AG04450 (cell line): ENCODE results near the gene TRIM7. TPM values are rescaled to one million over a fixed set of nuclear protein-coding genes. Genes with fewer than 3 reads are reported as not detected.
A peak's percentile ranks its signal among the peaks of the same experiment; 100 is the strongest.

Experiments used
- CTCF ChIA-PET: fragments of 300-600, 350-600 bp; formaldehyde crosslinking; extraction: SDS; loops from one replicate; lab custom pipeline; 2022; ENCODE audit warnings: antibody characterized with exemption, inconsistent platforms; lab: Charles Lee
- POLR2A ChIA-PET: fragments of 350-600 bp; formaldehyde crosslinking; extraction: SDS; loops from one replicate; lab custom pipeline; 2021; ENCODE audit warnings: antibody characterized with exemption, inconsistent platforms; lab: Yijun Ruan, JAX
- DNase-seq: peaks from one replicate; pipeline ENCODE4 v3.0.0-alpha.2; 2011; ENCODE audit warnings: low read depth, low spot score
- H3K27ac ChIP-seq: one replicate; pipeline ENCODE4 v1.5.1; 2012; ENCODE audit warnings: low read depth, low read length, control low read depth
- H3K27me3 ChIP-seq: one replicate; pipeline ENCODE4 v1.6.0; 2012; ENCODE audit warnings: low read length; ENCODE audit not compliant: control insufficient read depth, insufficient read depth
- H3K4me3 ChIP-seq: 2 replicates; pipeline ENCODE4 v1.5.1; 2011; ENCODE audit warnings: mild to moderate bottlenecking, low read depth, low read length, control low read depth
- H3K9me3 ChIP-seq: 2 replicates; pipeline ENCODE4 v1.5.1; 2012; ENCODE audit warnings: low read length; ENCODE audit not compliant: control insufficient read depth, insufficient read depth
- polyA plus RNA-seq: library from polyadenylated mRNA; depleted of rRNA; stranded (reverse); fragments of >200 nt; gene quantifications from 2 replicates; pipeline ENCODE4 v1.2.3, GENCODE V29; 2011
- TF ChIP-seq, protein P1 (sequence below): IDR thresholded peaks from 2 replicates; pipeline ENCODE4 v1.5.1; 2011; ENCODE audit warnings: low read depth, low read length, control low read depth, inconsistent platforms

TRIM7 gene
- polyA plus RNA-seq, 1 experiment, result 1.1 TPM

GRCh38 chr5:181235689-181236366 is 30.8 kb upstream of the TRIM7 start:
- Histone ChIP-seq H3K27ac (peak overlapping the region; percentile 39), H3K27me3 (no peaks in the 10 kb centered on the region), H3K9me3 (no peaks in the 10 kb centered on the region), H3K4me3 (no peak overlapping the region)
- ChIA-PET CTCF (no interaction called here), POLR2A (interaction anchor here (0.7 to 2.8 kb wide), 4 partner anchors 8 to 29 kb away, joined by 3 to 15 read pairs (median 5); partner anchors contain the start of genes RACK1 and TRIM41)
- TF ChIP-seq, protein P1, sequence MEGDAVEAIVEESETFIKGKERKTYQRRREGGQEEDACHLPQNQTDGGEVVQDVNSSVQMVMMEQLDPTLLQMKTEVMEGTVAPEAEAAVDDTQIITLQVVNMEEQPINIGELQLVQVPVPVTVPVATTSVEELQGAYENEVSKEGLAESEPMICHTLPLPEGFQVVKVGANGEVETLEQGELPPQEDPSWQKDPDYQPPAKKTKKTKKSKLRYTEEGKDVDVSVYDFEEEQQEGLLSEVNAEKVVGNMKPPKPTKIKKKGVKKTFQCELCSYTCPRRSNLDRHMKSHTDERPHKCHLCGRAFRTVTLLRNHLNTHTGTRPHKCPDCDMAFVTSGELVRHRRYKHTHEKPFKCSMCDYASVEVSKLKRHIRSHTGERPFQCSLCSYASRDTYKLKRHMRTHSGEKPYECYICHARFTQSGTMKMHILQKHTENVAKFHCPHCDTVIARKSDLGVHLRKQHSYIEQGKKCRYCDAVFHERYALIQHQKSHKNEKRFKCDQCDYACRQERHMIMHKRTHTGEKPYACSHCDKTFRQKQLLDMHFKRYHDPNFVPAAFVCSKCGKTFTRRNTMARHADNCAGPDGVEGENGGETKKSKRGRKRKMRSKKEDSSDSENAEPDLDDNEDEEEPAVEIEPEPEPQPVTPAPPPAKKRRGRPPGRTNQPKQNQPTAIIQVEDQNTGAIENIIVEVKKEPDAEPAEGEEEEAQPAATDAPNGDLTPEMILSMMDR, result no peak
- no peak for DNase-seq

DNA sequence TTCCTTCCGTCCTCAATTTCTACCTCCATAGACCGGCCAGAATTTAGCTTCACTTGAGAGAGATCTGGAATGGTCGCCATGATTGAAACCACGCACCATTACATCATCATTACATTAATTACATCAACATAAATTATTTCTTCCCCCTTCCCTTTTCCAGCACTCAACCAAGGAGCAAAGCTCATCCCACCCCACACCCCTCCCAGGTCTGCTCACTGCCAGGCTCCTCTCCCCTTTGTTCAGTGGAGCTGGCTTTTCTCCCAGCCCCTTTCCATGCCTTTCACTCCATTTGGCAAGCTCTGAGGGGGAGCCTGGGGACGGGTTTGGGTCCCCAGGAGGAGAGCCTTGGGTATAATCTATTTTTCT is 30.3 kb upstream of the TRIM7 start:
- no peaks in the 10 kb centered on the region for H3K27me3 ChIP-seq
- no peak for DNase-seq
- ChIA-PET POLR2A (interaction anchor here (0.7 to 2.8 kb wide), 4 partner anchors 9 to 28 kb away, joined by 3 to 15 read pairs (median 5); partner anchors contain the start of genes RACK1 and TRIM41), CTCF (no interaction called here)
- H3K9me3 ChIP-seq, result no peaks in the 10 kb centered on the region
- TF ChIP-seq, protein P1, result no peak
- peak overlapping the region; percentile 39 for H3K27ac ChIP-seq
- no peak overlapping the region for H3K4me3 ChIP-seq

- H3K4me3 ChIP-seq, result no peak overlapping the region
- TF ChIP-seq, protein P1, result no peak
- ChIA-PET POLR2A (interaction anchor here (1.2 to 2.8 kb wide), 3 partner anchors 9 to 27 kb away, joined by 3 to 15 read pairs (median 7); partner anchors contain the start of genes RACK1 and TRIM41), CTCF (no interaction called here)
- peak overlapping the region; percentile 47 for H3K27ac ChIP-seq
- no peaks in the 10 kb centered on the region for H3K9me3 ChIP-seq
- DNase-seq, result no peak
- H3K27me3 ChIP-seq, result no peaks in the 10 kb centered on the region
Observed at GRCh38 chr5:181234455-181235306, 29.7 kb upstream of the TRIM7 start.

GRCh38 chr5:181233801-181234454 is 28.9 kb upstream of the TRIM7 start:
- ChIA-PET CTCF (no interaction called here), POLR2A (interaction anchor here (2.8 kb wide), 1 partner anchor 10 kb away, joined by 15 read pairs; the partner anchor contains the start of gene TRIM41)
- H3K27me3 ChIP-seq, result no peaks in the 10 kb centered on the region
- no peak overlapping the region for H3K4me3 ChIP-seq
- no peaks in the 10 kb centered on the region for H3K9me3 ChIP-seq
- H3K27ac ChIP-seq, result no peak overlapping the region
- no peak for DNase-seq
- TF ChIP-seq, protein P1, result no peak
